ENCODE results near the gene MUS81. TPM values are rescaled to one million over a fixed set of nuclear protein-coding genes. Genes with fewer than 3 reads are reported as not detected.

MUS81 gene
- total RNA-seq, 1 donor from 2014 or later = 49.4 TPM

- no peak for ATAC-seq
- Histone ChIP-seq H3K27ac (no peak overlapping the region), H3K4me1 (peaks cover 16% of the 10 kb centered on the region), H3K27me3 (no peaks in the 10 kb centered on the region), H3K9me3 (no peaks in the 10 kb centered on the region), H3K4me3 (no peak overlapping the region), H3K36me3 (peaks cover 42% of the 10 kb centered on the region)
- TF ChIP-seq, protein P1, sequence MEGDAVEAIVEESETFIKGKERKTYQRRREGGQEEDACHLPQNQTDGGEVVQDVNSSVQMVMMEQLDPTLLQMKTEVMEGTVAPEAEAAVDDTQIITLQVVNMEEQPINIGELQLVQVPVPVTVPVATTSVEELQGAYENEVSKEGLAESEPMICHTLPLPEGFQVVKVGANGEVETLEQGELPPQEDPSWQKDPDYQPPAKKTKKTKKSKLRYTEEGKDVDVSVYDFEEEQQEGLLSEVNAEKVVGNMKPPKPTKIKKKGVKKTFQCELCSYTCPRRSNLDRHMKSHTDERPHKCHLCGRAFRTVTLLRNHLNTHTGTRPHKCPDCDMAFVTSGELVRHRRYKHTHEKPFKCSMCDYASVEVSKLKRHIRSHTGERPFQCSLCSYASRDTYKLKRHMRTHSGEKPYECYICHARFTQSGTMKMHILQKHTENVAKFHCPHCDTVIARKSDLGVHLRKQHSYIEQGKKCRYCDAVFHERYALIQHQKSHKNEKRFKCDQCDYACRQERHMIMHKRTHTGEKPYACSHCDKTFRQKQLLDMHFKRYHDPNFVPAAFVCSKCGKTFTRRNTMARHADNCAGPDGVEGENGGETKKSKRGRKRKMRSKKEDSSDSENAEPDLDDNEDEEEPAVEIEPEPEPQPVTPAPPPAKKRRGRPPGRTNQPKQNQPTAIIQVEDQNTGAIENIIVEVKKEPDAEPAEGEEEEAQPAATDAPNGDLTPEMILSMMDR (IDR thresholded peaks at IDR 0.05) = no peak
- intact Hi-C loops (cut with DNase I) = no loop called here
- DNase-seq = no peak
Measured at GRCh38 chr11:65868907-65869306, 8.7 kb downstream of the MUS81 start.

DNA sequence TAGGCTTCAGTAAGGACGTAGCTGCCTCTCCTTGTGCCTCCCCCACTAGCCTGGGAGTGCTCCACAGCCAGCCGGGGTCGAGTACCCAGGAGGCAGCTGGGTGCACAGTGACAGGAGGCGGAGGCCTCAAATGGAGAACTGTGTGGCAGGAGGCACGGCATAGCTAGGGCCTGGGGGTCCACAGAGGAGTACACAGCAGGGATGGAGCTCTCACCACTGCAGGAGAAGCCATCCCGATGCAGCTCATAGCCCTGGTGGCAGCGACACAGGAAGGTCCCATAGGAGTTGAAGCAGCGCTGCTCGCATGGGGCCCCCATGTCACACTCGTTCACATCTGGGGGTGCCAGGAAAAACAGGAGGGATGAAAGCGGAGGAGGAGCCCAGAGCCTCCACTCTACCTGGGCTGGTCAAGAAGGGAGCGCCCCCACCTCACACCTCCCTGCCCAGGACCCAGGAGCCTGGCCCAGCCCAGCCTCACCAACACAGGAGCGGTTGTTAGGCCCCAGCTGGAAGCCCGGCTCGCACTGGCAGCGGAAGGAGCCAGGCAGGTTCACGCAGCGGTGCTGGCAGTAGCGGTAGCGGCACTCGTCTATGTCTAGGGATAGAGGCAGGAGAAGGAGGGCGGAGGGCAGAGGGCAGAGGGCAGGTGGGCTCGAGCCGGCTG lies 9.5 kb downstream of the MUS81 start:
- H3K27ac ChIP-seq = no peak overlapping the region
- no peak overlapping the region for H3K4me3 ChIP-seq
- intact Hi-C loops (cut with DNase I) = no loop called here
- TF ChIP-seq, protein P1 (IDR thresholded peaks at IDR 0.05) = no peak
- no peaks in the 10 kb centered on the region for H3K9me3 ChIP-seq
- no peak for ATAC-seq
- peaks cover 33% of the 10 kb centered on the region for H3K36me3 ChIP-seq
- peaks cover 19% of the 10 kb centered on the region for H3K4me1 ChIP-seq
- H3K27me3 ChIP-seq = no peaks in the 10 kb centered on the region
- DNase-seq = no peak

GRCh38 chr11:65870307-65870658 lies 10.1 kb downstream of the MUS81 start:
- ATAC-seq = no peak
- TF ChIP-seq, protein P1 (IDR thresholded peaks at IDR 0.05) = no peak
- peaks cover 19% of the 10 kb centered on the region for H3K4me1 ChIP-seq
- H3K4me3 ChIP-seq = no peak overlapping the region
- no peaks in the 10 kb centered on the region for H3K27me3 ChIP-seq
- no peak for DNase-seq
- H3K27ac ChIP-seq = no peak overlapping the region
- no peaks in the 10 kb centered on the region for H3K9me3 ChIP-seq
- peaks cover 28% of the 10 kb centered on the region for H3K36me3 ChIP-seq
- intact Hi-C loops (cut with DNase I) = no loop called here

GRCh38 chr11:65870706-65871681 lies 10.8 kb downstream of the MUS81 start:
- no peak for ATAC-seq
- H3K4me1 ChIP-seq = peaks cover 19% of the 10 kb centered on the region
- intact Hi-C loops (cut with DNase I) = no loop called here

GRCh38 chr11:65871811-65872548 lies 11.7 kb downstream of the MUS81 start:
- peak overlapping the region; percentile 59 for H3K4me3 ChIP-seq
- intact Hi-C loops (cut with DNase I) = no loop called here
- peak overlapping the region; percentile 74 for H3K27ac ChIP-seq
- H3K9me3 ChIP-seq = no peaks in the 10 kb centered on the region
- H3K4me1 ChIP-seq = peaks cover 19% of the 10 kb centered on the region
- H3K27me3 ChIP-seq = no peaks in the 10 kb centered on the region
- DNase-seq (peak; percentile 72), ATAC-seq (peak; percentile 9)
- TF ChIP-seq, protein P1 (IDR thresholded peaks at IDR 0.05) = no peak
- peaks cover 11% of the 10 kb centered on the region for H3K36me3 ChIP-seq

More at GRCh38 chr11:65870706-65871681, 10.8 kb downstream of the MUS81 start:
- Histone ChIP-seq H3K36me3 (peaks cover 21% of the 10 kb centered on the region), H3K9me3 (no peaks in the 10 kb centered on the region), H3K27me3 (no peaks in the 10 kb centered on the region), H3K27ac (peak overlapping the region; percentile 74), H3K4me3 (peak overlapping the region; percentile 59)
- TF ChIP-seq, protein P1 (IDR thresholded peaks at IDR 0.05) = no peak
- no peak for DNase-seq
